Measurements from ENCODE around the gene EEIG1.

The EEIG1 gene

DNA sequence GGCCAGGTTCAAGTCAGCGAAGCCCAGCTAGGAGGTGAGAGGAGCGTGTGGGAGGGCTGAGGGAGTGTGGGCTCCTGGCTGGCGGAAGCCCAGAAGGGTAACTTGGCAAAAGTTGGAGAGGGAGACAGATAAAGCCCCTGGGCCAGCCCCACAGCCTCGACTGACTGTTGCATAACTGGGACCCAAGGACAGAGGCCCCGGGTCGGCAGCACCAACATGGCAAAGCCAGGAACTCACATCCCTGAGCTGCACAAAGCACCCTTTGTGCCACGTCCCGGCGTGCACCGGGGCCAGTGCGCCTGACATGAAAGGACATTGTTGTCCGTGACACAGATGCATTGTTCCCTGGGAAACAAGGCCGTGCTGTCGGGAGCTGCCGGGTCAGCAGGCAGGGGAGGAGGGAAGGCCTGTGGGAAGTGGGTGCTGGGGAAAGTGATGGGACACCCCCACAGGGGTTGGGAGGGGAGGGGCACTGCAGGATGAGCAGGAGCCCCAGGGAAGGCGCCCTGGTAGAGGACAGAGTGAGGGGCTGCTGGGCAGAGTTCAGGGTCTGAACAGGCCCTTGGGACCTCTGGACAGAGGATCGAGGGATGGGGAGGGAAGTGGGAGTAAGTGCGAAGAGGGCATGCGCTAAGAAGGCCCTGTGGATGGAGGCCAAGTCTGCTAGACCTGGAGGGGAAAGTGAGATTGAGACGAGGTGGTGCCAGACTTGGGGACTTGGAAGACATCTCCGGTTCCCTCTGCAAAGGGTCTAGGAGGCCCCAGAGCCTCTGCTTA lies 30.1 kb downstream of the EEIG1 start:
- TF ChIP-seq ZNF274 (IDR thresholded peaks at IDR 0.05; ENCODE audit: low read depth, low read length) = no peak

DNA sequence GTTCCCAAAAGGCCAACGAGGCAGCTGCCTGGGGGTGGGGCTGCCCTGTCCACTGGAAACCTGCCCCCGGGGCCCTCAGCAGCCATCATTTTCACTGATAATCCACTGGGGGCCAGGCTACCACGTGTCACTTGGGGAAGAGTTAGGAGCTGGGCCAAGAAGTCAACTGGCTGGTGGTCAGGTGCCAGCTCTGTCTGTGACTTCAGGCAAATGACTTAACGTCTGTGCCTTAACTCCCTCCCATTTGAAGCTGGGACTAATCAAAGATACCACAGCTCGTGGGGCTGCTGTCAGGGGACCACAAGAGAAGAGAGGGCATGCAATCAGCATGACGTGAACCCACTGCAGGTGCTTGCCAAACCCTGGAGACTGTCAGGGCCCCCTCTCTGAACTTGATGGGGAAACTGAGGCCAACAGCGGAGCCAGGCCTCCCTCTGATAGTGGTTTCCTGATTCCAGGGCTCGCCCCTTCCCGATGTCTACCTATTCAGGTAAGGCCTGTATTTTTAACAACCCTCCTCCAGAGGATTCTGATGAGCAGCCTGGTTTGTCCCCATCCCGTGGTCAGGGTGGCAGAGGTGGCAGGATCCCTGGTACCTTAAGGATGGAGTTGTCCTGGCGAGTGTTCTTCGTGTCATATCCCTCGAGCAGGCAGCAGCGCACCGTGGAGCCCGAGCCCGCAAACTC lies 30.8 kb downstream of the EEIG1 start:
- no peak overlapping the region for H3K4me3 ChIP-seq (ENCODE audit: low read length)

More for the DNA sequence above, 30.1 kb downstream of the EEIG1 start:
- no peak overlapping the region for H3K4me3 ChIP-seq (ENCODE audit: low read length)

DNA sequence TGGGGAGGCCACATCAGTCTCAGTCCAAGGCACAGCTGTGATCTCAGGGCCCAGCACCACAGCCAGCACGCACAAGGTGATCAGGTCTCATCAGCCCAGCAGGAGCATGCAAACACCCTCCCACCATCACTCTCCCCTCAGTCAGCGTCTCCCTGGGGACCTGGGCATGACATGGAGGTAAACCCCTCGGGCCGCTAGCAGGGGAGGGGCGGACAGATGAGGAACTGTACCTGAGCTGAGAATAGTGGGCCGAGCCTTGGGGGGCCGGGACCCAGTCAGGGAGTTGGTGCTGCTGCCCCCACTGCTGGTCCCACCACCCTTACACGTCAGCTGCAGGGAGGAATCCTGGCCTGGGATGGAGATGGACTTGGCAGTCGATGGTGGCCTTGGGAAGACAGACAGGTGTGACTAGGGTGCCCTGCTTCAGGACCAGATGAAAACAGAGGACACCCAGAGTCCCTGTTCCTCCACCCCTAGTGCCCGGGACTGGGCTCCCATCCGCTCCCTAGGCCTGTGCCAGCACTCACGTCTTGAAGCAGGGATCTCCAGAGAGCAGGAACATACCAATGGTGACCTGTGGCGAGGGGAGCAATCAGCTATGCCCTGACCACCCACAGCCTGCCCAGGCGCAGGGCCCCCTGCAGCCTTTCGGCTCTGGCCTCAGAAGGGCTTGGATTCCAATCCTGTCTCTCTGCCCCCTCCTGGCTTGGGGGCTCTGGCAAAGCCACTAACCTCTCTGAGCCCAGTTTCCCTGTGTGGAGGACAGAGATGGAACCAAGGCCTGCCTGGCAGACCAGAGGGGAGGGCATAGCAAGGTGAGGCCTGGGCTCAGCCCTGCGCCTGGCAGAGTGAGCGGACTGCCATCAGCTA lies 32.7 kb downstream of the EEIG1 start:
- TF ChIP-seq ZNF274 (IDR thresholded peaks at IDR 0.05; ENCODE audit: low read depth, low read length) = no peak
- no peak overlapping the region for H3K4me3 ChIP-seq (ENCODE audit: low read length)

More for the DNA sequence above, 30.8 kb downstream of the EEIG1 start:
- TF ChIP-seq ZNF274 (IDR thresholded peaks at IDR 0.05; ENCODE audit: low read depth, low read length) = no peak

DNA sequence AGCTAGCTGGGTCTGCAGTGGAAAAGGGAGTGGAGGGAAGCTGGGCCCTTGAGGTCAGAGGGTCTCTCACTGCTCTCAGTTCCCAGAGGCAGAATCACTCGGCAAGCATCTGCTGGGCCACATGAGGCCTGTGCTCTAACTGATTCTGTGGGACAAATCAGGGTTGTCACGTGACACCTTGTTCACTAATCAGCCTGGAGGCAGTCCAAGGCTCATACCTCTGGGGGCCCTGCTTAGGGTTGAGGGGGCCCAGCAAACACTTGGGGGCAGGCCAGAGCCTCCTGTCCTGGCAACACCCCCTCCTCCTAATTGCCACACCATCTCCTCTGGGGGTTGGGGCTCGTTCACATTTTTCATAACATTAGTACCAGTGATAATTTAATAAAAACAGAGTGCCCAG lies 34.1 kb downstream of the EEIG1 start:
- no peak for TF ChIP-seq ZNF274 (IDR thresholded peaks at IDR 0.05; ENCODE audit: low read depth, low read length)
- no peak overlapping the region for H3K4me3 ChIP-seq (ENCODE audit: low read length)

DNA sequence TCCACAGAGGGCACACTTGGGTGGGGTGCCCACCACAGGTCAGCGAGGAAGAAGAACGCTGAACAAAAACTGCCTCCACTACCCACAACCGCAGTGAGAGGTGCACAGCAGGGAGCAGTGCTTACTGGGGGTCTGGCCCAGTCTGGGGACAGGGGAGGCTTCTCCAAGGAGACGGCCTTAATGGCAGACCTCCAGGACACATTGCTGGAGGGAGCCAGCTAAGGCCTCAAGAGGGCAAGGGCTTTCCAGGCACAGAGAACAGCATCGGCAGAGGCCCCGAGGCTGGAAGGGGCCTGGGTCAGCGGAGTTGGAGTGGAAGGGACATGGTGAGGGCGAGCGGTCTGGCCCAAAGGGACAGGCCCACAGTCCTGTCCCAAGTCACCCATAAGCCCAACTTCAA lies 34.8 kb downstream of the EEIG1 start:
- H3K4me3 ChIP-seq (ENCODE audit: low read length) = no peak overlapping the region
- no peak for TF ChIP-seq ZNF274 (IDR thresholded peaks at IDR 0.05; ENCODE audit: low read depth, low read length)

DNA sequence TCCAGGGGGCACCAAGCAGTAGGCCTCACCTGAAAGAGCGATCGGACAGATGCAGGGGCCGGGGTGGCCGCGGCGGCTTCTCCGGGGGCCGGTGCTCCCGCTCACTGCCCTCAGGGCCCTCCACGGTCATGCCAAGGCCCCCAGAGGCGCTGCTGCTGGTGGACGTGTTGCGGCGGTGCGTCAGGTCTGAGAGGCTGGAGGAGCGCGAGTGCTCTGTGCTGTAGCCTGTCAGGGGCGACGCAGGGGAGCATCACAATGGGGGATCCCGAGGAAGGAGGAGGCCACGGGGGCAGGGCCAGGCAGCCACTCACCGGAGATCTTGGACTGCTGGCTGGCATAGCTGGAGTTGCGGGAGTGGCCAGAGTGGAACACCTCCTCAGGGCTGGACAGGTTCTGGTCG lies 35.5 kb downstream of the EEIG1 start:
- no peak overlapping the region for H3K4me3 ChIP-seq (ENCODE audit: low read length)
- TF ChIP-seq ZNF274 (IDR thresholded peaks at IDR 0.05; ENCODE audit: low read depth, low read length) = no peak

DNA sequence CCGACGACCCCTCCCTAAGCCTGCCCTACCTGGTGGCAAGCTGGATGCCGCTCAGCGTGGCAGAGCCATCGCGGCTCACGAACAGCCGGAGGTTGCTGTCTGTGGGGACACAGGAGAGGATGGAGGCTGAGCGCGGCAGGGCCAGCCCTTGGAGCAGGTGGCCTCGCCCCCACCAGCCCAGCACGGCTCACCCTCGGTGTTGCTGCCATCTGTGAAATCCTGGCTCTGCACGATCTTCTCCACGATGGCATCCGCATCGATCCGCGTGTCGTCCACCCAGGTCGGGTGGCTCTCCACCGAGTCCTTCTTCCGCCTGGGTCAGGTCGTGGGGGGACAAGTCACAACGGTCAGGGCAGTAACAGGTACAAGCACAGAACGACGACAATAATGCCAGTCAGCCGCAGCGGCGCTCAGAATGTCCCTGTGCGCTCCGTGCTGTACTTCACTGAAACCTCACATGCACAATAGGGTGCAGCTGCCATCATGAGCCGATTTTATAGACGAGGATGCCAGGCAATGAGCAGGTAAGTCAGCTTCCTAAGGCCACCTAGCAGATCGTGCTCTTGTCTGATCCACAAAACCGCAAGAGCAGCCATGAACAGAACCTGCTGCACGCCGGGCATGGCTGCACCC lies 36.1 kb downstream of the EEIG1 start:
- TF ChIP-seq ZNF274 (IDR thresholded peaks at IDR 0.05; ENCODE audit: low read depth, low read length) = no peak
- no peak overlapping the region for H3K4me3 ChIP-seq (ENCODE audit: low read length)

DNA sequence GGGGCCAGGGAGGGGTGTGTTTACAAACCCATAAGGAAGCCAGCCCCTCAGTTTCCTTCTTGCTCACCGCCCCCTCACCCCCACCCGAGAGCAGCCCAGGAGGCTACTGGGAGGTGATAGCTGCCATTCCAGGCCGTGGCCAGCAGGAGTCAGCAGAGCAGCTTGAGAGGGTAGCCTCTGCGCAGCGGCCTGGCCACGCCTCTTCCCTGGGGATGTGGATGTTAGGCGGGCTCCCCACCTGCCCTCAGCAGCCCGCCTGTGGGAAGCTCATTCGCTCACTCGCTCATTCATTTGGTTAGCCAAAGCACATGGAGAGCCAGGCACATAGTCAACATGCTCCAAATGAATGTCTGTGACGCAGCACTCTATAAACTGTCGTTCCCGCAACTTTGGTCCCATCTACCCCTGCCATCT lies 37.1 kb downstream of the EEIG1 start:
- H3K4me3 ChIP-seq (ENCODE audit: low read length) = no peak overlapping the region
- no peak for TF ChIP-seq ZNF274 (IDR thresholded peaks at IDR 0.05; ENCODE audit: low read depth, low read length)

DNA sequence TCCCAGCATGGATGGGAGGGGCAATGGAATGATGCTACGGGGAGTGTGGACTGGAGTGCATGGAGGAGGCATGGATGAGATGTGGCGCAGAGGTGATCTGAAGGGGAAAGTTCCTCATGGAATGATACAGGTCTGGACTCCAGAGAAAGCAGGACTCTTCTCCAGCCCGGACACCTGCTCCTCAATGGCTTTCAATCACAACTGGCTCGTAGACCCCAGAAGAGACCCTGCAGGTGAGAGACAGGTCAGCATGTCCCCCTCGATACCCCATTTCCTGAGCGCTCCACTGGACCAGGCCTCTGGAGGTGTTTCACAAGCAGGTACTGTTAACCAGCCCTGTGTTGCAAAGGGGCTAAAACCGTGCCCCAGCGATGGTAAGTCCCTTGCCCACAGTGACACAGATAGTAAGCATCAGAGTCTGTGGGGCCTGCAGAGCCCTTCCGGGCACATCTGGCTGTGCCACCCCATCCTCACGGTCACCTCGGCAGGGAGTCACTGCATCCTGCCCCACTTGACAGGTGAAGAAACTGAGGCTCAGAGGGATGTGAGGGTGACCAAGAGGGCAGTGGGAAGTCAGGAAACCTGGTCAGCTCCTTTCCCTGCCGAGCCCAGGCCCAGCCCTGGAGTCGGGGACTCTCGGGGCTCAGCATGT lies 37.7 kb downstream of the EEIG1 start:
- no peak for TF ChIP-seq ZNF274 (IDR thresholded peaks at IDR 0.05; ENCODE audit: low read depth, low read length)
- no peak overlapping the region for H3K4me3 ChIP-seq (ENCODE audit: low read length)

DNA sequence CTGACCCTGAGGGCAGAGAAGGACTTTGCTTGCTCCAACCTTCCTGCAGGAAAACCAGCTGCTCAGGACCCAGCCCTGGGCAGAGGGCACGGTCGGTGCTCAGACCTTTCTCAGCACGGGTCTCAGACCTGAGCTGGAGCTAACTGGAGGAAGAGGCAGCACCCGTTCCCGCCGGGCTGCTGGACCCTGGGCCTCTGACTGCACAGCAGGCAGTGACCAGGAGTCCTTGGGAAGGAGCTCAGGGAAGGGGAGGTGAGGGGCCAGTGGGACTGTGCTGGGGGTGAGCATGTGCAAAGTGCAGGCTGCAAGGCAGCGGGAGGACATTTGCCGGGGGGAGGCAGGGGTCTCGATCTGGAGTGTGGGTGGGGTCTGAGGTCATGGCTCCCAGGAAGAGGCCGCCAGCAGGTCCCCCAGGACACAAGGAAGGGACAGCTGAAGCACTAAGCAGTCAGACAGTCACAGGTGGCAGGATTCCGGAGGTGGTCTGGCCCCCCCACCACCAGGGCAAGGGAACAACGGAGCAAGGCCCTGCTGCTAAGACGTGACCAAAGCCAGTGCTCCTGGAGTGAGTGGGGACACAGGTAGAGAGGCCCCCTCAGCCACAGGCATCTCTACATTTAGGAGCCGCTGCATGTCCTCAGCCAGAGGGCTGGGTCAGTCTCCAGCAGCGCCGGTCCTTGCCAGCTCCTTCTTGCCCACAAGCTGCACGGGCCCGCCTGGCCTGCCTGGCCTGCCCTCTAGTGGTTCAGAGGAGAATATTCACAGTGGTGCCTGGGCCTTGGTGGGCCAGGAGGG lies 38.4 kb downstream of the EEIG1 start:
- no peak overlapping the region for H3K4me3 ChIP-seq (ENCODE audit: low read length)
- TF ChIP-seq ZNF274 (IDR thresholded peaks at IDR 0.05; ENCODE audit: low read depth, low read length) = no peak

DNA sequence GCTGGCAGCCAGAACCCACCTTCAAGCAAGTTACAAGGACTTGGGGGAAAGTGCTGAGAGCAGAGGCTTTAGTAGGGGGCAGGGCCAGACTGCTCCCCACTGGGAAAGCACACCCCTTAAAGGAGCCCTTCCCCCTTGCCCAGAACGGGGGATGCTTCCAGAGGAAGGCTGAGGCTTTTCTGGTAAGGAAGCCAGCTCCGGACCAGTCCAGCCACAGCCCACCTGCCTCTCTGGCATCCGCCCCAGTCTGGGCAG lies 38.9 kb downstream of the EEIG1 start:
- no peak for TF ChIP-seq ZNF274 (IDR thresholded peaks at IDR 0.05; ENCODE audit: low read depth, low read length)
- no peak overlapping the region for H3K4me3 ChIP-seq (ENCODE audit: low read length)

DNA sequence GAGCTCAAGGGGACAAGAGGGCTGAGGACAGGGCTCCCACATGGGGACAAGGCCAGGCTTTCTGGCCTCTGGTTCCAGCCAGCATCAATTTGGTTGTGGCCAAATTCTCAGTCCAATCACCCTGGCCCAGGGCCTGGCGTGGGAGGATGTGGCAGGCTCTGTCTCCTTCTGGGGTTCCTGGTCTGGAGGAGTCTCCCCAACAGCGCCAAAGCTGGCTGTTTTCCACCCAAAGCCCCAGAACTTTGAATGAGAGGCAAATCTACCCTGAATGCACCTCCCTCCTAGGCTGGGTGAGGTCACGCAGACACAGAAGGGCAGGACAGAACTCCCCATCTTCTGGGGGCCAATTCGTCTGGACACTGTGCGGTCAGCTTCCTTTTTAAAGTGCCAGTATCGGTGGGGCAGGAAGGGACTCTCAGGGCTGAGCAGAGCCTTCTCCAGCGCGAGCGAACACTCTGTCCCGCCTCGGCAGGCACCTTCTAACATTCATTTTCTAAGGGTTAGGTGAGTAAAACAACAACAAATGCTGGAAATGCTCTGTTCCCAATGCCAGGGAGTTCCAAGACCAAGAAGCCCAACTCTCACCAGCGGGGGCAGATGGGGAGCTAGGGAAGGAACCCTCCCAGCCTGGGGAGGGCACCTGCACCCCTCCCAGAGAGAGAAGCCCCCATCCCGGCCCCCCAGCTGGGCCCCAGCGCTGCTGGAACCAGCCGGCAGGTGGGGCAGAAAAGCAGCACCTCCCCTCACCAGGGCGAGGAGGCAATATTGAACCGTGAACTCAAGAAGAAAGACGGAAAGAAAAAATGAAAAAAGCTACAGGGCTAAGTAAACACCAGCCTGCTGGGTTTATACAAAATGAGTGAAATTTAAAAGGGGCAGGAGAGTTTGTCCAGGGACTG lies 39.5 kb downstream of the EEIG1 start:
- no peak overlapping the region for H3K4me3 ChIP-seq (ENCODE audit: low read length)
- no peak for TF ChIP-seq ZNF274 (IDR thresholded peaks at IDR 0.05; ENCODE audit: low read depth, low read length)
